ENCODE measurements around the gene ATP8A2. TPM values are rescaled to one million over a fixed set of nuclear protein-coding genes. Genes with fewer than 3 reads are reported as not detected.

ATP8A2 gene
- total and polyA plus RNA-seq, 9 of the 15 experiments (the other 6 are each of a cell fraction or from before 2014, with no cell fraction given): under 0.01 to 0.33 (median 0.06) TPM; not detected in 4

GRCh38 chr13:26036383-26036782 lies 664.6 kb downstream of the ATP8A2 start:
- in situ Hi-C loops (cut with MboI): no loop called here
- BruUV-seq (replicated peaks): no TSS peak

More at GRCh38 chr13:26036383-26036782, 664.6 kb downstream of the ATP8A2 start:
- ChIA-PET CTCF (ENCODE audit: low intra/inter-chr PET ratio) (no interaction called here), POLR2A (no interaction called here)
- Histone ChIP-seq H3K27ac (ENCODE audit: extremely low read depth, low read depth, low read length) (no peak overlapping the region), H3K79me2 (ENCODE audit: control insufficient read depth, insufficient read depth, low read length) (no peaks in the 10 kb centered on the region), H3K4me2 (ENCODE audit: insufficient read depth, low read length) (no peak overlapping the region), H3K9ac (ENCODE audit: insufficient read depth in 1 of 2, low read depth in 2 of 2, low read length in 2 of 2) (no peak overlapping the region), H4K20me1 (replicated peaks; ENCODE audit: control insufficient read depth, insufficient read depth, low read length) (no peaks in the 10 kb centered on the region), H3K4me1 (replicated peaks in 1 of 2; ENCODE audit: control insufficient read depth in 2 of 2, insufficient read depth in 2 of 2, low read length in 2 of 2) (no peaks in the 10 kb centered on the region), H2AFZ (ENCODE audit: low read depth, low read length) (no peak overlapping the region), H3K4me3 (no peak overlapping the region), H3K9me1 (ENCODE audit: control insufficient read depth, insufficient read depth, low read length) (no peaks in the 10 kb centered on the region), H3K27me3 (ENCODE audit: control insufficient read depth in 2 of 2, insufficient read depth in 2 of 2, low read length in 2 of 2) (no peaks in the 10 kb centered on the region), H3K36me3 (ENCODE audit: control insufficient read depth, insufficient read depth, low read length) (no peaks in the 10 kb centered on the region), H3K9me3 (replicated peaks; ENCODE audit: control insufficient read depth, insufficient read depth, low read depth, low read length) (no peaks in the 10 kb centered on the region)
- TF ChIP-seq, protein P1, sequence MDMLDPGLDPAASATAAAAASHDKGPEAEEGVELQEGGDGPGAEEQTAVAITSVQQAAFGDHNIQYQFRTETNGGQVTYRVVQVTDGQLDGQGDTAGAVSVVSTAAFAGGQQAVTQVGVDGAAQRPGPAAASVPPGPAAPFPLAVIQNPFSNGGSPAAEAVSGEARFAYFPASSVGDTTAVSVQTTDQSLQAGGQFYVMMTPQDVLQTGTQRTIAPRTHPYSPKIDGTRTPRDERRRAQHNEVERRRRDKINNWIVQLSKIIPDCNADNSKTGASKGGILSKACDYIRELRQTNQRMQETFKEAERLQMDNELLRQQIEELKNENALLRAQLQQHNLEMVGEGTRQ (CRISPR knock-in tag; IDR thresholded peaks at IDR 0.05): no peak
- no peak for TF ChIP-seq SAP30 (IDR thresholded peaks at IDR 0.05; ENCODE audit: borderline replicate concordance, insufficient read depth, low read depth, low read length, poor library complexity, severe bottlenecking)
- TF ChIP-seq ZNF274 (IDR thresholded peaks at IDR 0.05; ENCODE audit: borderline replicate concordance, low read depth, low read length): no peak
- TF ChIP-seq SMARCE1 (IDR thresholded peaks at IDR 0.05): no peak
- TF ChIP-seq ZNF347 (CRISPR knock-in tag; IDR thresholded peaks at IDR 0.05; ENCODE audit: low read depth): no peak
- TF ChIP-seq ZNF146 (CRISPR knock-in tag; IDR thresholded peaks at IDR 0.05; ENCODE audit: unreplicated experiment): no peak
- TF ChIP-seq TEAD4 (IDR thresholded peaks at IDR 0.05; ENCODE audit: low read length): no peak
- no peak for TF ChIP-seq TEAD4 (CRISPR knock-in tag; IDR thresholded peaks at IDR 0.05; ENCODE audit: borderline replicate concordance)
- no peak for TF ChIP-seq ZNF398 (CRISPR knock-in tag; IDR thresholded peaks at IDR 0.05)
- TF ChIP-seq SREBF2 (CRISPR knock-in tag; IDR thresholded peaks at IDR 0.05): no peak
- no peak for TF ChIP-seq ZNF239 (CRISPR knock-in tag; IDR thresholded peaks at IDR 0.05)
- TF ChIP-seq MTA3 (IDR thresholded peaks at IDR 0.05; ENCODE audit: borderline replicate concordance): no peak
- TF ChIP-seq PHF21A (IDR thresholded peaks at IDR 0.05; ENCODE audit: borderline replicate concordance, low read depth): no peak
- TF ChIP-seq SMARCA4 (IDR thresholded peaks at IDR 0.05): no peak
- no peak for TF ChIP-seq ZNF124 (CRISPR knock-in tag; IDR thresholded peaks at IDR 0.05)
- TF ChIP-seq ZNF609 (CRISPR knock-in tag; IDR thresholded peaks at IDR 0.05; ENCODE audit: borderline replicate concordance): no peak
- no peak for TF ChIP-seq DPF2 (IDR thresholded peaks at IDR 0.05)
- no peak for ATAC-seq
- intact Hi-C loops (cut with micrococcal nuclease): no loop called here
- FAIRE-seq: no peak
- WGBS (ENCODE audit: insufficient coverage, low coverage, missing lambda C conversion rate): 0% methylated on average over 3 of the region's 4 CpGs
- DNase-seq (ENCODE audit: extremely low read depth in 1 of 4, low spot score in 3 of 4): no peak

All from K562 (cell line).